Fibroblast of pulmonary artery (primary cell): Measurements from ENCODE around the gene PPP1R1C.

Source experiments
- DNase-seq: peaks from one replicate; pipeline ENCODE4 v3.0.0-alpha.2; 2010; ENCODE audit warnings: low read depth
- H3K4me3 ChIP-seq: replicated peaks from 2 replicates; pipeline ENCODE4 v1.5.1; 2011; ENCODE audit warnings: low read depth, mild to moderate bottlenecking, control low read depth, low read length, moderate library complexity
- CTCF ChIP-seq: IDR thresholded peaks from 2 replicates; pipeline ENCODE4 v1.5.1; 2011; ENCODE audit warnings: mild to moderate bottlenecking, control low read depth, low read length, inconsistent platforms; ENCODE audit errors: missing control alignments

PPP1R1C gene

GRCh38 chr2:182132605-182133004 lies 147.0 kb downstream of the PPP1R1C start:
- peak; percentile 21 for TF ChIP-seq CTCF
- no peak overlapping the region for H3K4me3 ChIP-seq
- DNase-seq: peak; percentile 31

- no peak for TF ChIP-seq CTCF
- H3K4me3 ChIP-seq: no peak overlapping the region
- DNase-seq: no peak
These were observed 147.7 kb downstream of the PPP1R1C start for GRCh38 chr2:182133195-182133891.

GRCh38 chr2:182134201-182134600 lies 148.5 kb downstream of the PPP1R1C start:
- no peak overlapping the region for H3K4me3 ChIP-seq
- DNase-seq: no peak
- TF ChIP-seq CTCF: no peak

- no peak for TF ChIP-seq CTCF
- peak; percentile 64 for DNase-seq
These were observed 156.4 kb downstream of the PPP1R1C start for GRCh38 chr2:182142062-182142461.

GRCh38 chr2:182144041-182144775 lies 158.6 kb downstream of the PPP1R1C start:
- H3K4me3 ChIP-seq: no peak overlapping the region
- no peak for DNase-seq

More at GRCh38 chr2:182142062-182142461, 156.4 kb downstream of the PPP1R1C start:
- H3K4me3 ChIP-seq: no peak overlapping the region

GRCh38 chr2:182144776-182145165 lies 159.1 kb downstream of the PPP1R1C start:
- no peak for TF ChIP-seq CTCF
- no peak overlapping the region for H3K4me3 ChIP-seq
- no peak for DNase-seq

More at GRCh38 chr2:182144041-182144775, 158.6 kb downstream of the PPP1R1C start:
- no peak for TF ChIP-seq CTCF
